G401.6 (cell line): Measurements from ENCODE around the gene CIITA.
A peak's percentile ranks its signal among the peaks of the same experiment; 100 is the strongest.

Experiments
- FAIRE-seq: peaks from 2 replicates; lab custom pipeline; 2012; peaks lifted over from hg19 to GRCh38; lab: Jason Lieb, UNC

Gene CIITA

GRCh38 chr16:10880594-10881452, 3.8 kb downstream of the CIITA start:
- no peak for FAIRE-seq

GRCh38 chr16:10881479-10882030, 4.6 kb downstream of the CIITA start:
- FAIRE-seq: no peak

DNA sequence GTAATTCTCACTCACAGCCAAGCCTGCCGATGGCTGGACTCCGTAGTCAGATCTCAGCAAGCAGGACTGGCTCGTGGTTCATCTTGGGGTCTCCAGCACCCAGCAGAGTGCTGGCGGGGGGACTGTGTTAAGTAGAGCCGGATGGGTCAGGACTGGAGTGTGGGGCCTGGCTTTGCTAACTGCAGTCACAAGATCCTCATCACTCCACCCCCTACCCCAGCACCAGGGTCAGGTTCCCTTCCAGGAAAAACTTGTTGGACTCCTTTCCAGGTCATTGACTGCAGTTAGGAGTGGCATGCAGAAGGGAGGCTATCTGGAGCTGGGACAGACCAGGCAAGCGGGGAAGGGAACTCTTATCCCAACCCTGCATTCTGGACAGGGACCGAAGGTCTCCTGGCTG, 6.0 kb downstream of the CIITA start:
- no peak for FAIRE-seq

- no peak for FAIRE-seq
Observed at GRCh38 chr16:10885246-10885645, 8.2 kb downstream of the CIITA start.

- no peak for FAIRE-seq
Observed at GRCh38 chr16:10888320-10888937, 11.4 kb downstream of the CIITA start.

DNA sequence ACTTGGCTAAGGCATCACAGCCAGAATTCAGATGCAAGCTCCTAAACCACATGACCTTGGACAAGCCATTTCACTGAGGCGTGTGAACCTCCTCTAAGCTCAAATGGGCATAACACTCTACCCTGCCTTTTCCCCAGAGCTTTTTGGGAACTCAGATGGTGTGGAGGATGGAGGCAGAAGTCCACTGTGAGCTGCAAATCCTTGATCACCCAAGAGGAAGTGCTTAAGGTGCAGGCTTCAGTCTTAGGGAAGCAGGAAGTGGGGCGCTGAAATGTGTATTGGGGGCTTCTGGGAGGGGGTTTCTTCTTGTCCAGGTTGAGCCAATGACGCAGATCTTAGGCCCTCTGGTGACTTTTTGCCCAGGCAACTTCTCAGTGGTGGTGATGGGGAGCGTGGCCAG, 12.9 kb downstream of the CIITA start:
- no peak for FAIRE-seq

DNA sequence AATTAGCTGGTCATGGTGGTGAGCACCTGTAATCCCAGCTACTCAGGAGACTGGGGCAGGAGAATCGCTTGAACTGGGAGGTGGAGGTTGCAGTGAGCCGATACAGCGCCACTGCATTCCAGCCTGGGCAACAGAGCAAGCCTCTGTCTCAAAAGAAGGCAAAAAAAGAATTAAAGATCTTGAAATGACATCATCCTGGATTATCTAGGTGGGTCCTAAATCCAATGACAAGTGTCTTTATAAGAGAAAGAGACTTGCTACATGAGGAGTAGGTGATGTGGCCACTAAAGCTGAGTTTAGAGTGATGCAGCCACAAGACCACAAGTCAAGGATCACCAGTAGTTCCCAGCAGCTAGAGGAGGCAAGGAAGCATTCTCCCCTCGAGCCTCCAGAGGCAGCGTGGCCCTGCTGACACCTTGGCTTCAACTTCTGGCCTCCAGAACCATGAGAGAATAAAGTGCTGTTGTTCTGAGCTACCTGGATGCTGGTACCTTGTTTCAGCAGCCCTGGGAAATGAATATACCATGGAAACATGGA, 15.8 kb downstream of the CIITA start:
- FAIRE-seq: no peak

GRCh38 chr16:10895053-10895946, 18.3 kb downstream of the CIITA start:
- FAIRE-seq: no peak

DNA sequence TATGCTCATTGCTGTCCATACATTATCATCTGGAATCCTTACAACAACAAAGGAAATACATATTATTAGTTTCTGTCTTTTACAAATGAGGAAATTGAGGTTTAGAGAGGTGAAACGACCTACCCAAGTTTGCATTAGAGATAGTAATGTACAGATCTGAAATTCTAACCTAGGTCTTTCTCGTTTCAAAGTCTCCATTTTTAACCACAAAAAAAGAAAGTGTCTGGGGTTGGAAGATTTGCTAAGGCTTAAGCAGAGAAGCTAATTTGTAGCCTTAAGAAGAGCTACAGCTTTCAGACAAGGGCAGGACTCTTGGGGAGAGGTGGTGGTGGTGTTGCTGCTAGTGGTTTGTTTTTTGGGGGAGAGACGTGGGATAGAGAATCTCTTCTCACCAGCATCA, 19.2 kb downstream of the CIITA start:
- FAIRE-seq: no peak

DNA sequence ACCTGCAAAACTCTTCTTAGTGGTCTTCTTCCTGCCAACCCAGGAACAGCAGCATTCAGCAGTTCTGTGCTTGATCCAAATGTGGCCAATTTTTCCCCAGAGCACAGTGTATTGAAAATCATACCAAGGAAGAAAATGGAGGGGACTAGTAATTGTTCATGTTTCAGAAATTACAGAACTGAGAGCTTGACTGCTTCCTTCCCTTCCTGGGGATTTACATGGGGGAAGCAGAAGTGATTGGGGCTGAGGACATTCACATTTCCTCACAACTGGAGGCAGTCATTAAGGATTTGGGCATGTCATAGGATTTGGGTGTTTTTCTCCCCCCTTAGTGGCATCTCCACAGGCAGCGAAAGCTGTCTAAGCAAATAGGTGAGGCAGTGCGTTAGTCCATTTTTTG, 19.7 kb downstream of the CIITA start:
- no peak for FAIRE-seq

- no peak for FAIRE-seq
Observed at GRCh38 chr16:10897134-10897533, 20.1 kb downstream of the CIITA start.

GRCh38 chr16:10902999-10903398, 26.0 kb downstream of the CIITA start:
- FAIRE-seq: no peak

GRCh38 chr16:10906482-10906881, 29.5 kb downstream of the CIITA start:
- FAIRE-seq: no peak

DNA sequence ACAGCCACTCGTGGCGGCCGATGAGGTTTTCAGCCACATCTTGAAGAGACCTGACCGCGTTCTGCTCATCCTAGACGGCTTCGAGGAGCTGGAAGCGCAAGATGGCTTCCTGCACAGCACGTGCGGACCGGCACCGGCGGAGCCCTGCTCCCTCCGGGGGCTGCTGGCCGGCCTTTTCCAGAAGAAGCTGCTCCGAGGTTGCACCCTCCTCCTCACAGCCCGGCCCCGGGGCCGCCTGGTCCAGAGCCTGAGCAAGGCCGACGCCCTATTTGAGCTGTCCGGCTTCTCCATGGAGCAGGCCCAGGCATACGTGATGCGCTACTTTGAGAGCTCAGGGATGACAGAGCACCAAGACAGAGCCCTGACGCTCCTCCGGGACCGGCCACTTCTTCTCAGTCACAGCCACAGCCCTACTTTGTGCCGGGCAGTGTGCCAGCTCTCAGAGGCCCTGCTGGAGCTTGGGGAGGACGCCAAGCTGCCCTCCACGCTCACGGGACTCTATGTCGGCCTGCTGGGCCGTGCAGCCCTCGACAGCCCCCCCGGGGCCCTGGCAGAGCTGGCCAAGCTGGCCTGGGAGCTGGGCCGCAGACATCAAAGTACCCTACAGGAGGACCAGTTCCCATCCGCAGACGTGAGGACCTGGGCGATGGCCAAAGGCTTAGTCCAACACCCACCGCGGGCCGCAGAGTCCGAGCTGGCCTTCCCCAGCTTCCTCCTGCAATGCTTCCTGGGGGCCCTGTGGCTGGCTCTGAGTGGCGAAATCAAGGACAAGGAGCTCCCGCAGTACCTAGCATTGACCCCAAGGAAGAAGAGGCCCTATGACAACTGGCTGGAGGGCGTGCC, 30.1 kb downstream of the CIITA start:
- no peak for FAIRE-seq

DNA sequence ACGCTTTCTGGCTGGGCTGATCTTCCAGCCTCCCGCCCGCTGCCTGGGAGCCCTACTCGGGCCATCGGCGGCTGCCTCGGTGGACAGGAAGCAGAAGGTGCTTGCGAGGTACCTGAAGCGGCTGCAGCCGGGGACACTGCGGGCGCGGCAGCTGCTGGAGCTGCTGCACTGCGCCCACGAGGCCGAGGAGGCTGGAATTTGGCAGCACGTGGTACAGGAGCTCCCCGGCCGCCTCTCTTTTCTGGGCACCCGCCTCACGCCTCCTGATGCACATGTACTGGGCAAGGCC, 30.7 kb downstream of the CIITA start:
- no peak for FAIRE-seq

GRCh38 chr16:10911267-10911666, 34.3 kb downstream of the CIITA start:
- FAIRE-seq: no peak

DNA sequence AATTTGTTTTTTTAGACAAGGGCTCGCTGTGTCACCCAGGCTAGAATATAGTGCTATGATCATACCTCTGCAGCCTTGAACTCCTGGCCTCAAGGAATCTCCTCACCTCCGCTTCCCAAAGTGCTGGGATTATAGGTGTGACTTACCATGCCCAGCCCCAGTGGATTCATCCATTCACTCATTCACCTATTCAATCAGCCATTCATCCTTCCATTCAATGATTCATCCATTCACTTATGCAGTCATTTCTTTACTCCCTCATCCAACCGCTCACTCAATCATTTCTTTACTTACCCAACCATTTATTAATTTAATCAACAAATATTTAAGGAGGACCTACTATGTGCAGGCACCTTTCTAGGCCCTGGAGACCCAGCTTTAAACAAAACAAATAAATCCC, 39.5 kb downstream of the CIITA start:
- FAIRE-seq: no peak

- peak; percentile 51 for FAIRE-seq
Observed at GRCh38 chr16:10918294-10919002, 41.4 kb downstream of the CIITA start.

DNA sequence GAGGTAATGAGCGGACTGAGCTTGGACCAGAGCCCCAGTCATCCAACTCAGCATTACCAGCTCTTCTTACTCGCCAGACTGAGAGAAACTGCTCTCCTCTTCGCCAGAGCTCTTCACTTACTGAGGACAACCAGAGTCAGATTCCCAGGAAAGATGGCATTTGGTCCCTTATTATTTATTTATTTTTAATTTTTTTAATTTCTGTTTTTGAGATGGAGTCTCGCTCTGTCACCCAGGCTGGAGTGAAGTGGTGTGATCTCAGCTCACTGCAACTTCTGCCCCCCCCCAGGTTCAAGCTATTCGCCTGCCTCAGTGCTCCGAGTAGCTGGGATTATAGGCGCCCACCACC, 42.0 kb downstream of the CIITA start:
- FAIRE-seq: no peak

DNA sequence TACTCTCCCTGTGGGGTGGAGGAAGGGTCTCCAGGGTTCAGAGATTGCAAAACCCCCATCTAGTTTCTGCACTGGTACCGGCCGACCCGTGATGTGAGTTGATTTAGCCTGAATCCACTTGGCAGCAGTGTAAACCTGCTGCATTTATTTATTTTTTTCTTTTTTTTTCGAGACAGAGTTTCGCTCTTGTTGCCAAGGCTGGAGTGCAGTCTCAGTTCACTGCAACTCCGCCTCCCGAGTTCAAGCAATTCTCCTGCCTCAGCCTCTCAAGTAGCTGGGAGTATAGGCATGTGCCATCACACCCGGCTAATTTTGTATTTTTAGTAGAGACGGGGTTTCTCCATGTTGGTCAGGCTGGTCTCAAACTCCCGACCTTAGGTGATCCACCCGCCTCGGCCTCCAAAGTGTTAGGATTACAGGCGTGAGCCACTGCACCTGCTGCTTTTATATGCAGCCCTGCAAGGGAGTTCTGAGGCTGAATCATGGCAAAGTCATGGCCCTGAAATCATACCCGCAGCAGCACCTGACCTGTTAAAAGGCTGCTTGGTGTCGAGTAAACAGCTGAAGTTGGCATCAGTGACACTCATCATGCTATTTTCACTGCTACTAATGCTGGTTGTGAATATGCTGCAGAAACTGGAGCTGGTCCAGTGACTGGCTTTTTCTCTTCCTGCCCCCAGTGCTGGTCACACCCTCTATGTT, 43.9 kb downstream of the CIITA start:
- FAIRE-seq: no peak
